Stomach (tissue), 9 donors: ENCODE data around the gene PRKCB. TPM values are rescaled to one million over a fixed set of nuclear protein-coding genes. Genes with fewer than 3 reads are reported as not detected.

Experiments
- DNase-seq, 2 donors: peaks; one replicate each; pipeline versions ENCODE4 v3.0.0 to v3.0.0-alpha.2; 2013 to 2019
- H3K27ac ChIP-seq, 5 donors: fragments of 200-600 bp in 4 of 5; sonication (generic) in 4 of 5; one replicate each; pipeline ENCODE4 v1.5.1; 2013 to 2019; ENCODE audit warnings: mild to moderate bottlenecking in 1 of 5, moderate library complexity in 1 of 5
- H3K27me3 ChIP-seq, 3 donors: fragments of 200-600 bp; sonication (generic); one replicate each; pipeline ENCODE4 v1.5.1; 2017 to 2019; ENCODE audit warnings: mixed run types in 1 of 3
- H3K36me3 ChIP-seq, 4 donors: fragments of 200-600 bp; sonication (generic); 1 replicate in 3 of 4; 2 replicates in 1 of 4; pipeline ENCODE4 v1.5.1; 2016 to 2019
- H3K4me1 ChIP-seq, 4 donors: fragments of 200-600 bp; sonication (generic); one replicate each; pipeline ENCODE4 v1.5.1; 2016 to 2019
- H3K4me3 ChIP-seq, 4 donors: fragments of 200-600 bp; sonication (generic) in 3 of 4; one replicate each; pipeline ENCODE4 v1.5.1; 2016 to 2019; ENCODE audit warnings: mild to moderate bottlenecking in 1 of 4
- H3K9me3 ChIP-seq, 4 donors: fragments of 200-600 bp; sonication (generic); one replicate each; pipeline ENCODE4 v1.5.1; 2016 to 2019
- CTCF ChIP-seq, 7 experiments: fragments of 450-650 bp in 4 of 7; fragments of 200-600 bp in 3 of 7; sonication (generic) in 3 of 7; IDR thresholded peaks; one replicate each; pipeline ENCODE4 v1.5.1; 2016 to 2019; ENCODE audit warnings: antibody characterized with exemption in 7 of 7, control low read depth in 2 of 7, mild to moderate bottlenecking in 1 of 7
- EP300 ChIP-seq: sonication (generic); formaldehyde crosslinking; IDR thresholded peaks from one replicate; pipeline ENCODE4 v1.6.1; 2017; ENCODE audit warnings: antibody characterized with exemption
- POLR2A ChIP-seq, 4 donors: fragments of 450-650 bp; IDR thresholded peaks; one replicate each; pipeline ENCODE4 v1.6.1; 2016; ENCODE audit warnings: antibody characterized with exemption in 4 of 4, control low read depth in 2 of 4, mild to moderate bottlenecking in 1 of 4, moderate library complexity in 1 of 4
- POLR2AphosphoS5 ChIP-seq, 3 donors: sonication (generic); formaldehyde crosslinking; IDR thresholded peaks; one replicate each; pipeline ENCODE4 v1.6.1; 2016; ENCODE audit warnings: antibody characterized with exemption in 3 of 3
- WGBS, 5 donors: extraction: QIAGEN DNeasy Blood & Tissue Kit in 3 of 5; methylation state at CpG; one replicate each; pipeline versions ENCODE4 v1.1.5 to v1.1.7; 2013 to 2018; 5-methylcytosine and 5-hydroxymethylcytosine counted together
- intact Hi-C: fragments of 100-400 bp; cut with DNase I; formaldehyde crosslinking; loops from one replicate; pipeline ENCODE4 v1.15.1; 2023; ENCODE audit warnings: low total_unique reads
- polyA plus RNA-seq, 3 donors: library from polyadenylated mRNA; stranded (reverse); fragments of 200-250 nt; gene quantifications; one replicate each; pipeline ENCODE4 v1.2.3, GENCODE V29; 2013
- total RNA-seq, 5 donors: library from RNA; depleted of rRNA; stranded (reverse); fragments of >200 nt; gene quantifications; one replicate each; pipeline versions ENCODE4 v1.1.0 to v1.2.3, GENCODE V29; 2014 to 2016
- donor health status: healthy with polysubstance abuse.
- donor health status: Bipolar disorder and iron deficiency.
- donor health status: healthy.

PRKCB gene
- total and polyA plus RNA-seq, 8 donors: 1.1 to 49.6 (median 14.7) TPM

GRCh38 chr16:23843143-23843542 lies 7.4 kb downstream of the PRKCB start:
- H3K27me3 ChIP-seq: peaks cover 0 to 8% (median 6%) of the 10 kb centered on the region in 3 donors
- no peaks in the 10 kb centered on the region for H3K36me3 ChIP-seq
- no peak overlapping the region for H3K27ac ChIP-seq
- H3K4me3 ChIP-seq: no peak overlapping the region
- no peaks in the 10 kb centered on the region for H3K9me3 ChIP-seq
- intact Hi-C loops: no loop called here
- WGBS, 5 donors: 57 to 83% (median 68%) methylated on average over 4 of the region's 4 CpGs
- TF ChIP-seq CTCF (IDR thresholded peaks at IDR 0.05) (no peak), EP300 (no peak), POLR2A (IDR thresholded peaks at IDR 0.05) (no peak), POLR2AphosphoS5 (IDR thresholded peaks at IDR 0.05) (no peak)
- H3K4me1 ChIP-seq: peaks cover 0 to 13% (median 3%) of the 10 kb centered on the region in 4 donors
- DNase-seq: no peak

- no peak overlapping the region for H3K27ac ChIP-seq
- 45 to 75% (median 55%) methylated on average over 3 of the region's 3 CpGs for WGBS, 5 donors
- no peaks in the 10 kb centered on the region for H3K36me3 ChIP-seq
- intact Hi-C loops: no loop called here
- H3K9me3 ChIP-seq: peaks cover 0 to 6% (median 0%) of the 10 kb centered on the region in 4 donors
- TF ChIP-seq POLR2A (IDR thresholded peaks at IDR 0.05): no peak
- no peak for TF ChIP-seq EP300
- no peak for TF ChIP-seq POLR2AphosphoS5 (IDR thresholded peaks at IDR 0.05)
- no peak for TF ChIP-seq CTCF (IDR thresholded peaks at IDR 0.05)
- no peak for DNase-seq
- peaks cover 0 to 17% (median 4%) of the 10 kb centered on the region in 4 donors for H3K4me1 ChIP-seq
- H3K4me3 ChIP-seq: no peak overlapping the region
- no peaks in the 10 kb centered on the region for H3K27me3 ChIP-seq
These were observed 11.5 kb downstream of the PRKCB start for GRCh38 chr16:23847251-23847650.

GRCh38 chr16:23847948-23848347 lies 12.2 kb downstream of the PRKCB start:
- peak in 1 of 2 donors; percentile 41 for DNase-seq
- Histone ChIP-seq H3K27me3 (no peaks in the 10 kb centered on the region), H3K4me3 (no peak overlapping the region), H3K36me3 (no peaks in the 10 kb centered on the region), H3K27ac (no peak overlapping the region), H3K9me3 (peaks cover 0 to 6% (median 0%) of the 10 kb centered on the region in 4 donors), H3K4me1 (peaks cover 0 to 17% (median 4%) of the 10 kb centered on the region in 4 donors)
- 51 to 67% (median 61%) methylated on average over 3 of the region's 3 CpGs for WGBS, 5 donors
- intact Hi-C loops: no loop called here
- TF ChIP-seq POLR2AphosphoS5 (IDR thresholded peaks at IDR 0.05): no peak
- no peak for TF ChIP-seq POLR2A (IDR thresholded peaks at IDR 0.05)
- no peak for TF ChIP-seq CTCF (IDR thresholded peaks at IDR 0.05)
- TF ChIP-seq EP300: no peak

- intact Hi-C loops: no loop called here
- Histone ChIP-seq H3K36me3 (no peaks in the 10 kb centered on the region), H3K4me3 (no peak overlapping the region), H3K9me3 (peaks cover 0 to 6% (median 0%) of the 10 kb centered on the region in 4 donors), H3K4me1 (peaks cover 0 to 17% (median 4%) of the 10 kb centered on the region in 4 donors), H3K27ac (no peak overlapping the region), H3K27me3 (no peaks in the 10 kb centered on the region)
- no peak for DNase-seq
- TF ChIP-seq CTCF (IDR thresholded peaks at IDR 0.05) (no peak), POLR2AphosphoS5 (IDR thresholded peaks at IDR 0.05) (no peak), EP300 (no peak), POLR2A (IDR thresholded peaks at IDR 0.05) (no peak)
- WGBS, 5 donors: 67 to 76% (median 74%) methylated on average over 9 of the region's 9 CpGs
These were observed 13.2 kb downstream of the PRKCB start for GRCh38 chr16:23848958-23849357.
